HG02798 (cell line): ENCODE data around the gene CNNM4.
A peak's percentile ranks its signal among the peaks of the same experiment; 100 is the strongest.

Source experiments
- ATAC-seq: cut with Tn5 transposase; IDR thresholded peaks from one replicate; pipeline ENCODE4 v1.9.1; 2021; ENCODE audit warnings: mild to moderate bottlenecking; ENCODE audit not compliant: unreplicated experiment, poor library complexity

The CNNM4 gene

GRCh38 chr2:96852667-96853066 lies 92.0 kb downstream of the CNNM4 start:
- no peak for ATAC-seq

- ATAC-seq, result no peak
Measured at GRCh38 chr2:96853321-96853720, 92.6 kb downstream of the CNNM4 start.

DNA sequence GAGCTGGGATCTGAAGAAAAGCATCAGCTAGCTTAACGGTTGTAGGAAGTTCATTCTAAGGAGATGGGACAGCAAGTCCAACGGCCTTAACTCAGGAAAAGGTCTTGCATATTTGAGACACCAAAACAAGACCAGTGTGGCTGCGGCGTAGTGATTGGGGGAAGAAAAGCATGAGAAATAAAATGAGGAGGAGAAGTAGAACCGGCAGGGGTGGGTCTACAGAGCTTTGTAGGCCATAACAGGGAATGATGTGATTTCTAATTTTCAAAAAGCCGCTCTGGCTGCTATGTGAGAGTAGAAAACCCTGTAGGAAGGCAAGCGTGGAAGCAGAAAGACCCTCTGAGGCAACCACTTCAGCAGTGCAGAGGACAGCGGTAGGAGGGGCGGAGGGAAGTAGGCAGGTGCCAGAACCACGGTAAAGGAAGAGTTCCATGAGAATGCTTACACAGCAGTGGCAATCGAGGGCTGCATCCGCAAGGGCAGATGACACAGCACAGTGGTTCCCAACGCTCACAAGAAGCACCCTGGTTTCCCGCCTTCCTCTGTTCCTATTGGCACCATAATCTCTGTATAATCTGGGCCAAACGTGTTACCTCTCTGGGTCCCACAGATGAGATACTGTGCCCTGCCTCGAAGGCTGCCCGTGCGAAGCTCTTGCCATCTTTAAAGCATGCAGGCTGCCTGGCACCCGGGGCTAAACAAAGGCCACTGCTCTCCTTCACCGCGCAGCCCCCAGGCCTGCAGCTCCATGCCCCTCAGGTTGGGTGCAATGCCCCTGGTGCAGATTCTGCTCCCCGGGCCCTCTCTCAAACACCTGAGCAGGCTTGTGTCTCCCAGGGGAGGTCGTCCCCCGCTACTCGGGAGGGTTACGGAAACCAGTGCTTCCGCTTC lies 96.3 kb downstream of the CNNM4 start:
- ATAC-seq, result no peak

DNA sequence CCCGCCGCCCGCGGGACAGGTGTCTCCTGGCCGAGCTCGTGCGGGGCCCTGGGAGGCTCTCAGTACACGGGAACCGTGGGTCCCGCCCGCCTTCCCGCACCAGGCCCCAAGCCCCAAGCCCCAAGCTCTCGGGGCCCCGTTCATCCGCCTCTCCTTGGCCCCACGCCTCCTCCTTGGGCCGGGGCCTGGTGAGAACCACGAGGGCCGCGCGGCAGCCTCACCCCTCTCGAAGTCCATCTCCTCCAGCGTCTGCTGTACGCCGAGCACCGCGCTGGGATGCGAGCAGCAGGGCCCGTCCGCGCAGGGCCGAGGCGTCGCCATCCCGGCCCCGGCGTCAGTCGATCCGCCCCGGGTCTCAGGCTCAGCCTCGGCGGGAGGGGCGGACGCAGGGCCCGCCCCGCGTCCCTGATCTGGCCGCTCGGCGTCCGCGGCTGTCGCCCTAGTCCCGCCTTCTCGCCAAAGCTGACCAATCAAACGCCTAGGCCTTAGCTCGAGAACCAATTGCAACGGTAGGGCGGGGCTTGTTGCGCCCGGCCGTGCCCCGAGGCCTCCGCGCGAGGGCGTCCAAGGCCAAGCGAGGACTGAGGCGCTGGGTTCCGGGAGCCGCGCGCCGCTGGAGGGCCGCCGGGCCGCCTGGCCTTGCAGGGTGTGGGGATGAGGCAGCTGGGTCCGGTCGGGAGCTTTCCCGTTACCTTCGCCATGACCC lies 97.1 kb downstream of the CNNM4 start, which contains the start of gene ANKRD39:
Gene ANKRD39 (minus strand): TSS at position 350 of the 706 bp plus-strand sequence. CDS start 29 bp downstream, at position 321.
- peak; percentile 96 for ATAC-seq

DNA sequence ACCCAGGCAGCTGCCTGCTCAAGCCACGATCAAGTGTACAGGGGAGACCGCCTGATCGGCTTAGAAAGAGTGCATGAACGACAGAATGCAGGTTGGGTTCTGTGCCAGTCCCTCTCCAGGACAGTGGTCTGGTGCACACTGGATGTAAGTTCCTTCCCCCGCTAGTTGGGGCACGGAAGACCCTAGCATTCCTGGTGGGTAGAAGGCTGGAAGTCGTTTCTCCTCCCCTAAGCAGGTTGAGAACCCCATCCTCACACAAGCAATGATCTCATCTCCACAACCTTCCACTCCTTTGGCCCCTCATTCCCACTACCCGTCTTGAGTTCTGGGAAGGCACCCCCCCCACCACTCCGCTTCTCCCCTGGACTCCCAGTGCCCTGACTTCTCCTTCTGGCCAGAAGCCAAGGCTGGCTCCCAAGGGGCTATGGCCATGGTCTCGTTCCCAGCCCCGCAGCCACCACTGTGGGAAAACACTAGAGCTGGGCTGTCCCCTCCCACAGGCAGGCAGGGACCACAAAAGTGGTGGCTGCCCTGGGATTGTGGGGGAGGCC lies 98.5 kb downstream of the CNNM4 start:
- ATAC-seq, result no peak

DNA sequence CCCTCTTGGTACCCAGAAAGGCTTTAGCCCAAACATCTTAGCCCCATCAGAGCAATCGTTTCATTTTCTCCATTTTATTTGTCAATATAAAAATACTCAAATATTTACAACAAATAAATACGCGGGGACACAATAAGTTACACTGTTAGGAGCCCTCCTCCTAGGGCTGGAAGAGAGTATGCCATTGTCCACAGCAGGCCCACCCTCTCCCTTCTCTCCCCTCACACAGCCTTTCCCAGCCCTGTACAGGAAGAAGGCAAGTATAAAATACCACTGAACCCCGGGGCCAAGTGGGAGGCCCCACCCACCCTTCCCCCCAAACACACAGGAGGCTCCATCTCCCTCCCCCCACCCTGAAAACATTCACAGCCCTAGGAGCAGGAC lies 99.0 kb downstream of the CNNM4 start:
- ATAC-seq, result no peak

- ATAC-seq, result no peak
Measured at GRCh38 chr2:96860065-96861029, 99.6 kb downstream of the CNNM4 start.

DNA sequence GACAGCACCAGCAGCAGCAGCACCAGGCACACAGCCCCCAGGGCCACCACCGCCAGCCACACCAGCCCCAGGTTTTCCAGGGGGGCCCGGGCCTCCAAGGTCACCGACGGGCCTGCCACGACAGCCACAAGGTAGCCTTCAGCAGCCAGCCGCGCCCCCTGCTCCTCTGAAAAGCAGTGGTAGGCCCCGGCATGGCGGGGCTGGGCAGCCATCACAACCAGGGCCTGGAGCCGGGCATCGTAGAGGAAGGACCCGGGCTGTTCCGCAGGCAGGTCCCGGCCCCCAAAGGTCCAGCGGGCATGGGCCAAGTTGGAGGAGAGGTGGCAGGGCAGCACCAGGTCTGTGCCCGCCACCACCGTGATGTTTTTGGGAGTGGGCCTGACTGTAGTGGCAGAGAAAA lies 100.4 kb downstream of the CNNM4 start:
- ATAC-seq, result no peak
